Ecto neural progenitor cell (in vitro differentiated cells): ENCODE results near the gene GGT5.
"Not testable (repeated sequence)": the region's sequence is repeated elsewhere in the genome, so short reads cannot be mapped to it uniquely, and the experiment has no call there.

Experiments used
- DNase-seq: peaks from one replicate; pipeline ENCODE4 v3.0.0-alpha.2; 2018; ENCODE audit warnings: low spot score

The GGT5 gene

GRCh38 chr22:24232725-24233124, 12.2 kb downstream of the GGT5 start:
- no peak for DNase-seq

GRCh38 chr22:24232124-24232523, 12.8 kb downstream of the GGT5 start:
- DNase-seq: no peak

GRCh38 chr22:24231706-24232105, 13.2 kb downstream of the GGT5 start:
- DNase-seq: no peak

- DNase-seq: peak; percentile 86
These were observed 13.8 kb downstream of the GGT5 start for GRCh38 chr22:24230911-24231656.

DNA sequence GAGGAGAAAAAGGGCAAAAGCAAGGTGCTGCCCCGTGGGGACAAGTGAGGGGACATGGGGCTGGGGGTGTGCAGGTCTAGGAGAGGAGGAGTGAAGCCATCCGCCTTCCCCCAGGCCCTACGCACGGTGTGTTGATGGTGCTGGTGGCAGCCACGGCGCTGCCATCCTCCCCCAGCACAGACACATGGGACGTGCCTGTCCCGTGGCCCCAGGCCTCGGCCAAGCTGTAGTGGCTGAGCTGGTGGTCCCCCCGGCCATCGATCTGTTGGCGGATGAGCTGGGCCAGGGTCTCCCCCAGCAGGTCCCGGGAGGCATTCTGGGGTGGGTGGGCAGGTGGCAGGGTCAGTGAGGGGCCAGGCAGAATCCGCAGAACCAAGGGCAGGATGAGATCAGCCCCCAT, 18.9 kb downstream of the GGT5 start:
- no peak for DNase-seq

GRCh38 chr22:24225044-24225601, 19.8 kb downstream of the GGT5 start:
- DNase-seq: no peak

DNA sequence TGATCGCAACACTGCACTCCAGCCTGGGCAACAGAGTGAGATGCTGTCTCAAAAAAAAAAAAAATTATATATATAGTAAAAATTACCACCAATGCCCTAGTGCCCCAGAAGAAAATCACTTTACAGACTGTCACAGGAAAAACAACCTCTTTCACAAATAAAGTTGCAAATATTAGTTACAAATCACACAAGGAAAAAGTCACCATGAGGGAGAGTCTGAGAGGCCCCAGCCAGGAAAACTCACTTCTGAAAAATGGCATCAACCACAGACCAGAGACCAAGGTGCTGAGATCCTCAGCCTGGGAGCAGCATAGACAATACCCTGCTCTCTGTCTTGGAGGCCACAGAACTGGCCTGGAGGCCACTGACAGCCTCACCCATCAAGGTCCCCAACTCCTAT, 20.4 kb downstream of the GGT5 start:
- no peak for DNase-seq

DNA sequence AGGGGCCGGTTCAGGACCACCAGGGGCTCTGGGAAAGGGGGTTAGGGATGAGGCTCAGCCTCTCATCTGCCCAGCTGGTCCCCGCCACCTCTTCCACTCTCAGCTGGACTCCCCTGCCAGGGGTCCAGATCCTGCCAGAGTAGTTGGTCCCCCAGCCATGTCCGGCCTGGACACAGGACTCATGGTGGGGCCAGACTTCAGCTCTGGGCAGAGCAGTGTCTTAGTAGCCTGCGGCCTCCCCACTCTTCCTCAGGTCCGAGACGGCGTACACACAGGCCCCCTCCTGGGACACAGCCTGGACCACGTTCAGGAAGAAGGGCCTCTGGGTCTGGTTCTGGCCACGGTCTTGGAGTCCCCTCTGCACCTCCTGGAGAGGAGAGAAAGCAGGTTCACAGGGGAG, 25.1 kb downstream of the GGT5 start:
- no peak for DNase-seq

DNA sequence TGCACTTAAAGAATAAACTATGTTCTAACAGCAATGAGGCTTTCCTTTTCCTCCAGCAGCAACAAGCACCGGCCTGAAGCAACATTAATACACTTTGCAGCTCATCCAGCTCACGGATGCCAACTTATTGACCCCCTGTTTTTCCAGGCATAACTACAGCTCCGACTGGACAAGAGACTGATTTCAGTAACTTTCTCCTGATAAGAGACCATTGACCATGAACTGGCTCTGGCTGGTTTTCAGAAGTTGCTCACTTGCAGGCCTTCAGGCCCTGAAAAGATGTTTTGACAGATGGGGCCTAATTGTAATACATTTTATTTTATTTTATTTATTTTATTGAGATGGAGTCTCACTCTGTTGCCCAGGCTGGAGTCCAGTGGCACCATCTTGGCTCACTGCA, 27.5 kb downstream of the GGT5 start:
- no peak for DNase-seq

DNA sequence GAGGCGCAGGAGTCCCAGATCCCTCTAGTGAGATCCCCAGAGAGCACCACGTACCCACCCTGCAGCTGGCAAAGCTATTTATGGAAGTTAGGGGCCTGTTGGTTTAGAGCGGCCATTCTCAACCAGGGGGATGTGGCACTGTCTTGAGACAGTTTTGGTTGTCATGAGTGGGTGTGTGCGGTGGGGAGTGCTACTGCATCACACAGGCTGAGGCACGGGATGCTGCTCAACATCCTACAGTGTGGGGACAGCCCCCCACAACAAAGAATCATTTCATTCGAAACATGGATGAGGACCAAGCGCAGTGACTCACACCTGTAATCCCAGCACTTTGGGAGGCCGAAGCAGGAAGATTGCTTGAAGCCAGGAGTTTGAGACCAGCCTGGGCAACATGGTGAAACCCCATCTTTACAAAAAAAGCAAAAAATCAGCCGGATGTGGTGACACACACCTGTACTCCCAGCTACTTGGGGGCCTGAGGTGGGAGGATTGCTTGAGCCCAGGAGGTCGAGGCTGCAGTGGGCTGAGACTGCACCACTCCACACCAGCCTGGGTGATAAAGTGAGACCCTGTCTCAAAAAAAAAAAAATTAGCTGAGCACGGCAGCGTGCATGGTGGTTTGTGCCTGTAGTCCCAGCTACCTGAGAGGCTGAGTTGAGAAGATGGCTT, 28.2 kb downstream of the GGT5 start:
- no peak for DNase-seq

GRCh38 chr22:24214467-24215285, 30.2 kb downstream of the GGT5 start:
- DNase-seq: no peak

- DNase-seq: not testable (repeated sequence)
These were observed 31.8 kb downstream of the GGT5 start for GRCh38 chr22:24213111-24213510.

- DNase-seq: not testable (repeated sequence)
These were observed 33.2 kb downstream of the GGT5 start for GRCh38 chr22:24211716-24212115.

DNA sequence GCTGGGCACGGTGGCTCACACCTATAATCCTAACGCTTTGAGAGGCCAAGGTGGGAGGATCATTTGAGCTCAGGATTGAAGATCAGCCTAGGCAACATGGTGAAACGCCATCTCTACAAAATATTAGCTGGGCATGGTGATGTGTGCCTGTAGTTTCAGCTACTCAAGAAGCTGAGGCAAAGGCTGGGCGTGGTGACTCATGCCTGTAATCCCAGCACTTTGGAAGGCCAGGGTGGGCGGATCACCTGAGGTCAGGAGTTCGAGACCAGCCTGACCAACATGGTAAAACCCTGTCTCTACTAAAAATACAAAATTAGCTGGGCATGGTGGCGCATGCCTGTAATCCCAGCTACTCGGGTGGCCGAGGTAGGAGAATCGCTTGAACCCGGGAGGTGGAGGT, 34.5 kb downstream of the GGT5 start:
- not testable (repeated sequence) for DNase-seq

DNA sequence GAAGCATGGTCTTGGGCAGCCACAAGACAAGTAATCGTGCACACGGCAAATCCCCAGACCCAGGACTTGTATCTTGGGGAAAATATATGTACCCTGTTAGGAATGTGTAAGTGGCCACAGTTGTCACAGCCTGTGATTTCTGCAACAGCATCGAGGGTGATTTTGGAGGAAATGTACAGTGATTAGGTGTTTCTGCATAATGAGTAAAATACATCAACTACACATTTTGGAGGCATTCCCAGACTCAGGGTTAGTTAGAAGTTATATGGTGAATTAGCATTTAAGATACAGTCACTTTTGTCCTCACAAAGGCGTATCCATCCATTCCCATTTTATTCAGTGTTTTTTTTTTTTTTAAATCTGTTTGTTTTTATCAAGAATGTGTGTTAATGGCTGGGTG, 35.2 kb downstream of the GGT5 start:
- no peak for DNase-seq

GRCh38 chr22:24209016-24209415, 35.9 kb downstream of the GGT5 start:
- DNase-seq: no peak

GRCh38 chr22:24208012-24208749, 36.7 kb downstream of the GGT5 start:
- DNase-seq: no peak

GRCh38 chr22:24207264-24208011, 37.4 kb downstream of the GGT5 start:
- DNase-seq: no peak

- not testable (repeated sequence) for DNase-seq
These were observed 38.2 kb downstream of the GGT5 start for GRCh38 chr22:24206460-24207263.
